Prostate gland (tissue), 2 donors: Measurements from ENCODE around the gene STAM2. TPM values are rescaled to one million over a fixed set of nuclear protein-coding genes. Genes with fewer than 3 reads are reported as not detected.
"Not testable (repeated sequence)": the region's sequence is repeated elsewhere in the genome, so short reads cannot be mapped to it uniquely, and the experiment has no call there.

Experiments
- DNase-seq: peaks from one replicate; pipeline ENCODE4 v3.0.0-alpha.2; 2019; ENCODE audit warnings: low spot score
- H3K27ac ChIP-seq, 2 donors: fragments of 200-600 bp; sonication (generic); 2 replicates each; pipeline ENCODE4 v1.5.1; 2017 to 2019
- H3K27me3 ChIP-seq: fragments of 200-600 bp; sonication (generic); replicated peaks from 2 replicates; pipeline ENCODE4 v1.5.1; 2019; ENCODE audit not compliant: insufficient read depth
- H3K36me3 ChIP-seq, 2 donors: fragments of 200-600 bp; sonication (generic); 1 replicate in 1 of 2; 2 replicates in 1 of 2; pipeline versions ENCODE4 v1.5.1 to v1.8.1; 2017 to 2019
- H3K4me1 ChIP-seq: fragments of 200-600 bp; sonication (generic); replicated peaks from 2 replicates; pipeline ENCODE4 v1.5.1; 2019
- H3K4me3 ChIP-seq, 2 donors: fragments of 200-600 bp; sonication (generic); 2 replicates each; pipeline ENCODE4 v1.5.1; 2017 to 2019
- H3K9me3 ChIP-seq: fragments of 200-600 bp; sonication (generic); 2 replicates; pipeline ENCODE4 v1.5.1; 2017
- POLR2A ChIP-seq: fragments of 450-650 bp; IDR thresholded peaks from one replicate; pipeline ENCODE4 v1.6.1; 2016; ENCODE audit warnings: antibody characterized with exemption, mild to moderate bottlenecking
- POLR2AphosphoS5 ChIP-seq: sonication (generic); formaldehyde crosslinking; IDR thresholded peaks from one replicate; pipeline ENCODE4 v1.6.1; 2017; ENCODE audit warnings: antibody characterized with exemption
- WGBS: methylation state at CpG from one replicate; pipeline ENCODE4 v1.1.5; 2018; 5-methylcytosine and 5-hydroxymethylcytosine counted together
- intact Hi-C: fragments of 100-400 bp; cut with DNase I; formaldehyde crosslinking; loops from one replicate; pipeline ENCODE4 v1.14.2; 2022
- total RNA-seq, 2 donors: library from RNA; depleted of rRNA; stranded (reverse); fragments of >200 nt; gene quantifications; one replicate each; pipeline ENCODE4 v1.1.0, GENCODE V29; 2016
- TF ChIP-seq, protein P1 (sequence below), 4 experiments: fragments of 200-600 bp in 2 of 4; fragments of 450-650 bp in 2 of 4; sonication (generic) in 2 of 4; IDR thresholded peaks; 1 replicate in 3 of 4; 2 replicates in 1 of 4; pipeline ENCODE4 v1.5.1; 2016 to 2019; ENCODE audit warnings: antibody characterized with exemption in 4 of 4, mild to moderate bottlenecking in 2 of 4, moderate library complexity in 2 of 4

STAM2 gene
- total RNA-seq, 2 donors from 2014 or later = 28.7 to 39.3 TPM

DNA sequence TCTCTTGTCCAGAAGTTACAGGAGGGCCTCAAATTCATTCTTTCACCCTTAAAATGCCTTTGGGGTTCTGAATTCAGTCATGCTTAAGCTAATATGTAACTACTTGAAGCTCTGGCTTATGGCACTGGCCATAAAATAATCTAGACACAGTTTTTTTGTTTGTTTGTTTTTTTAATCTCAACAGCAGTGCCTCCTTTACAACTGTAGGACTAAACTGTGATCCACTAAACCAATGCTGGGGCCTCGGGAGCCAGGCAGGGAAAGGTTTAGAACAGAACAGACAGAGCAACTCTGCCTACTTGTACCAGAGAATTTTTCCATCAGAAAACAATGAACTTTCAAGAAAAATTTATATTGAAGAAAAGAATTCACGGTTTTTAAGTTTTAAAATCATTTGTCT, 1.7 kb downstream of the STAM2 start:
- peak overlapping the region; percentile 67 to 75 for H3K4me3 ChIP-seq
- intact Hi-C loops = loop anchor here (10.0 kb wide), 1 partner anchor 541 kb away; the partner anchor contains the start of genes ARL6IP6 and PRPF40A
- peaks cover 5% of the 10 kb centered on the region for H3K4me1 ChIP-seq

DNA sequence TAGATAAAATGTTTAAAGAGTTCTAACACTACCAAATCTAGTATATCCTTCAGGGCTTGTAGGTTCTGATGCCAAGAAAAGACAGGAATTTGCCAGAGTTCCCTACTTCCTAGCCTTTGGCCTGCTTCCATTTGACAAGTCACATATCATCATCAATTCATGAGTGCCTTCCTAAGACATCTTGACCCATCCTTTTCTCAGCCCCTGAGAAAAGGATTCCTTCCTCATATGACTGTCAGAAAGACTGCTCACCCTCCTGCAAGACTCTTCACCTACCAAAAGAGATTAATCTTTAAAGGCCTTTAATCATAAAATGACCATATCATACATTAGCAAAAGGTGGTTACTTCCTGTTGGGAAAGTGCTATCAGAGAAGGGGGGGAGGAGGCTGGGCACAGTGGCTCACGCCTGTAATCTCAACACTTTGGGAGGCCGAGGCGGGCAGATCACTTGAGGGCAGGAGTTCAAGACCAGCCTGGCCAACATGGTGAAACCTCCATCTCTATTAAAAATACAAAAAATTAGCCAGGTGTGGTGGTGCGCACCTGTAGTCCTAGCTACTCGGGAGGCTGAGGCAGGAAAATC, 3.3 kb downstream of the STAM2 start:
- H3K4me1 ChIP-seq, DNase-seq, H3K36me3 ChIP-seq, H3K4me3 ChIP-seq, H3K27me3 ChIP-seq, H3K9me3 ChIP-seq: not testable (repeated sequence)
- WGBS = 91% methylated on average over 5 of the region's 5 CpGs
- H3K27ac ChIP-seq = peak overlapping the region; percentile 72 to 97
- intact Hi-C loops = loop anchor here (10.0 kb wide), 1 partner anchor 543 kb away; the partner anchor contains the start of genes ARL6IP6 and PRPF40A

More for the DNA sequence above, 1.7 kb downstream of the STAM2 start:
- Histone ChIP-seq H3K27ac (peak overlapping the region; percentile 97), H3K9me3 (no peaks in the 10 kb centered on the region), H3K36me3 (no peaks in the 10 kb centered on the region), H3K27me3 (no peaks in the 10 kb centered on the region)
- DNase-seq = no peak
- WGBS = 29% methylated on average over 2 of the region's 2 CpGs
- TF ChIP-seq POLR2AphosphoS5 (no peak), POLR2A (no peak)
- TF ChIP-seq, protein P1, sequence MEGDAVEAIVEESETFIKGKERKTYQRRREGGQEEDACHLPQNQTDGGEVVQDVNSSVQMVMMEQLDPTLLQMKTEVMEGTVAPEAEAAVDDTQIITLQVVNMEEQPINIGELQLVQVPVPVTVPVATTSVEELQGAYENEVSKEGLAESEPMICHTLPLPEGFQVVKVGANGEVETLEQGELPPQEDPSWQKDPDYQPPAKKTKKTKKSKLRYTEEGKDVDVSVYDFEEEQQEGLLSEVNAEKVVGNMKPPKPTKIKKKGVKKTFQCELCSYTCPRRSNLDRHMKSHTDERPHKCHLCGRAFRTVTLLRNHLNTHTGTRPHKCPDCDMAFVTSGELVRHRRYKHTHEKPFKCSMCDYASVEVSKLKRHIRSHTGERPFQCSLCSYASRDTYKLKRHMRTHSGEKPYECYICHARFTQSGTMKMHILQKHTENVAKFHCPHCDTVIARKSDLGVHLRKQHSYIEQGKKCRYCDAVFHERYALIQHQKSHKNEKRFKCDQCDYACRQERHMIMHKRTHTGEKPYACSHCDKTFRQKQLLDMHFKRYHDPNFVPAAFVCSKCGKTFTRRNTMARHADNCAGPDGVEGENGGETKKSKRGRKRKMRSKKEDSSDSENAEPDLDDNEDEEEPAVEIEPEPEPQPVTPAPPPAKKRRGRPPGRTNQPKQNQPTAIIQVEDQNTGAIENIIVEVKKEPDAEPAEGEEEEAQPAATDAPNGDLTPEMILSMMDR (IDR thresholded peaks at IDR 0.05) = no peak

DNA sequence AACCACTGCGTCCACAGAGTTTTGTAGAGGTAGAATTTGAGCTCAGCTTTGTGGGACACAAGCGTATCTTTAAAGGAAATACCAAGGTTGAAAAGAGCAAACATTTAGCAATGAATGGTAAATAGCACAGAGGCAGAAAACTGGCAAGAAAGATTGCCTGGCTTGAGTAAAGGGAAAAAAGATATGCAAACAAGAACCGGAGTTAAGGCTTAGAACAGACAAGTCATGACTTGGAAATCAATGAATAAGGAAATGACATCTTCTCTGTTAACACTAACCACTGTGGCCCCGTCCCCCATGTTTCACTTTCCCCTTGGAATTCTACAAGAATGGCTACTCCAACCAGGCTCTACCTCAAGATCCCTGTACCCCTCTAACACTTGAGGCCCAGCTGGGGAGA, 3.8 kb downstream of the STAM2 start:
- 28% methylated on average over 4 of the region's 4 CpGs for WGBS
- DNase-seq = peak; percentile 74
- Histone ChIP-seq H3K27me3 (no peaks in the 10 kb centered on the region), H3K27ac (peak overlapping the region; percentile 72 to 97), H3K4me1 (peaks cover 14% of the 10 kb centered on the region), H3K36me3 (no peaks in the 10 kb centered on the region), H3K9me3 (no peaks in the 10 kb centered on the region), H3K4me3 (no peak overlapping the region)
- TF ChIP-seq POLR2AphosphoS5 (peak; percentile 93), POLR2A (no peak)
- intact Hi-C loops = loop anchor here (10.0 kb wide), 1 partner anchor 543 kb away; the partner anchor contains the start of genes ARL6IP6 and PRPF40A

DNA sequence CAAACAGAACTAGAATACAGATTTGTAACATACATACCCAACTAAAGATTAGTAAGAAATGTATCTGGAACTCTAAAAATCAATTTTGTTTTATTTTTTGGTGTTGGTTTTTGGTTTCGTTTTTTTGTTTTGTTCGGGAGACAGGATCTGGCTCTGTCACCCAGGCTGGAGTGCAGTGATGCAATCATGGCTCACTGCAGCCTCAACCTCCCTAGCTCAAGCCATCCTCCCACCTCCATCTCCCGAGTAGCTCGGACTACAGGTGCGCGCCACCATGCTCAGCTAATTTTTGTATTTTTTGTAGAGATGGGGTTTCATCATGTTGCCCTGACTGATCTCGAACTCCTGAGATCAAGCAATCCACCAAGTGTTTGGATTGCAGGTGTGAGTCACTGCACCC, 6.4 kb downstream of the STAM2 start:
- H3K4me1 ChIP-seq = peaks cover 19% of the 10 kb centered on the region
- H3K4me3 ChIP-seq, H3K9me3 ChIP-seq, H3K36me3 ChIP-seq, DNase-seq, intact Hi-C loops, H3K27me3 ChIP-seq: not testable (repeated sequence)
- peak overlapping the region; percentile 8 to 13 for H3K27ac ChIP-seq
- WGBS = 88% methylated on average over 7 of the region's 7 CpGs

DNA sequence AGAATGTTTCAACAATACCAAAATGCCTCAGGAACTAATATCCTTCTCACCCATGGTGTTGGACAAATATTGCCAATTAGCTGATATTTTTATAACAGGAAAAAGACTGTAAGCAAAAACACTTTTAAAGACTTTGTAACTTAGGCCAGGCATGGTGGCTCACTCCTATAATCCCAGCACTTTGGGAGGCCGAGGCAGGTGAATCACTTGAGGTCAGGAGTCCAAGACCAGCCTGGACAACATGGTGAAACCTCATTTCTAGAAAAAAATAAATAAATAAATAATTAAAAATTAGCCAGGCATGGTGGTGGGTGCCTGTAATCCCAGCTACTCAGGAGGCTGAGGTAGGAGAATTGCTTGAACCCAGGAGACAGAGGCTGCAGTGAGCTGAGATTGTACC, 8.1 kb downstream of the STAM2 start:
- not testable (repeated sequence) for DNase-seq

DNA sequence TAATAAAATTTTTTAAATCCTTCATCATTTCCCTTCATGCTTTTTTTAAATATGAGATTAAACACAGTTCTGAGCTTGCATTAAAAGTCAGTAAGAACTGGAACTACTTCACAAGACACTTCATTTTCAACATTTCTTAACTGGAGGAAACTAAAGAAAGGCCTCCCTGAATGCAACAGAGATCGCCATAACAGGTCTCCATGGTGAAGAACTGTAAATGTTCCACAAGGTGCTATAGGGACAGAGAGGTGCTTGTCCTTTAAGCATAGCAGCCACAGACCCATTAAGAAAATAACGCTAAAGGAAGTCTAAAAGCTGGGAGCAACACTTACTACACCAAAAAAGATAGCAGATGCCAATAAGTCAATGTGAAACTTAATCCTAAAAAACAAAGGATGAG, 8.5 kb downstream of the STAM2 start:
- H3K4me1 ChIP-seq = peaks cover 22% of the 10 kb centered on the region
- no peak overlapping the region for H3K4me3 ChIP-seq
- TF ChIP-seq, protein P1 (IDR thresholded peaks at IDR 0.05) = no peak
- TF ChIP-seq POLR2AphosphoS5 (no peak), POLR2A (no peak)
- H3K27me3 ChIP-seq = no peaks in the 10 kb centered on the region
- DNase-seq = no peak
- peak overlapping the region; percentile 6 to 42 for H3K27ac ChIP-seq
- no peaks in the 10 kb centered on the region for H3K36me3 ChIP-seq
- WGBS = 39% methylated on average over 2 of the region's 2 CpGs
- intact Hi-C loops = no loop called here
- no peaks in the 10 kb centered on the region for H3K9me3 ChIP-seq

More for the DNA sequence above, 8.1 kb downstream of the STAM2 start:
- H3K9me3 ChIP-seq, H3K36me3 ChIP-seq, H3K4me3 ChIP-seq, H3K27me3 ChIP-seq, intact Hi-C loops: not testable (repeated sequence)
- WGBS = 85% methylated on average over 1 of the region's 1 CpG
- peaks cover 22% of the 10 kb centered on the region for H3K4me1 ChIP-seq
- peak overlapping the region in 1 of 2 donors; percentile 42 for H3K27ac ChIP-seq

DNA sequence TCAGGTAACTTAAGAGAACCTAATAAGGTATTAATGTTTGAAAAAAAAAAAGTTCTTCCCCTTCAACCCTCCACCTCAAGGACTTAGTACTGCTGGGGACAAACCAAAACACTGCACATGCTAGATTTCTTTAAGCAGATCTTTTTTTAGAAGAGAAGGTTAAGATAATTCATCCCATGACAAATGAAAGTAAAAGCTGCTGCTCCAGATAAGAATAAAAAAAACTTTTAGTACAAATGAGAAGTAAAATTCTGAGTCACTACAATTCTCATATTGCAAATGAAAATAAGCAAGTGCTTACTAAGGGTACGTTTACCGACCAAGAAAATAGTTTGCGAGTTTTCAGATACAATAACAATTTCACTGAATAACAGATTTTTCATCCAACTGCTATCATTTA, 8.9 kb downstream of the STAM2 start:
- H3K27ac ChIP-seq = peak overlapping the region; percentile 6 to 42
- TF ChIP-seq POLR2A (no peak), POLR2AphosphoS5 (no peak)
- TF ChIP-seq, protein P1 (IDR thresholded peaks at IDR 0.05) = no peak
- intact Hi-C loops = no loop called here

More for the DNA sequence above, 8.9 kb downstream of the STAM2 start:
- Histone ChIP-seq H3K9me3 (no peaks in the 10 kb centered on the region), H3K27me3 (no peaks in the 10 kb centered on the region), H3K36me3 (no peaks in the 10 kb centered on the region), H3K4me3 (no peak overlapping the region), H3K4me1 (peaks cover 22% of the 10 kb centered on the region)
- no peak for DNase-seq
- WGBS = 14% methylated on average over 3 of the region's 3 CpGs
